Retinal pigment epithelial cell (primary cell): ENCODE results near the gene ABCD3.

Experiments
- DNase-seq: peaks from one replicate; pipeline ENCODE4 v3.0.0-alpha.2; 2010; ENCODE audit warnings: low read depth
- H3K4me3 ChIP-seq: 2 replicates; pipeline ENCODE4 v1.5.1; 2011; ENCODE audit warnings: mild to moderate bottlenecking, low read length, control low read depth, moderate library complexity
- CTCF ChIP-seq: conservative IDR thresholded peaks from 2 replicates; pipeline ENCODE4 v1.5.1; 2011; ENCODE audit warnings: low read depth, low read length, control low read depth, inconsistent platforms

Gene ABCD3

GRCh38 chr1:94385308-94385929, 32.8 kb upstream of the ABCD3 start:
- H3K4me3 ChIP-seq = no peak overlapping the region
- no peak for TF ChIP-seq CTCF
- DNase-seq = no peak

DNA sequence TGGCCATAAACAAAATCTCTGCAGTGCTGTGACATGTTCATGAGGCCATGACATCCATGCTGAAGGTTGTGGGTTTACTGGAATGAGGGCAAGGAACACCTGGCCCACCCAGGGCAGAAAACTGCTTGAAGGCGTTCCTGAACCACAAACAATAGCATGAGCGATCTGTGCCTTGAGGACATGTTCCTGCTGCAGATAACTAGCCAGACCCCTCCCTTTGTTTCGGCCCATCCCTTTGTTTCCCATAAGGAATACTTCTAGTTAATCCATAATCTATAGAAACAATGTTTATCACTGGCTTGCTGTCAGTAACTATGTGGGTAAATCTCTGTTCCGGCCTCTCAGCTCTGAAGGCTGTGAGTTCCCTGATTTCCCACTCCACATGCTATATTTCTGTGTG, 28.9 kb upstream of the ABCD3 start:
- no peak for TF ChIP-seq CTCF
- H3K4me3 ChIP-seq = no peak overlapping the region
- DNase-seq = no peak

GRCh38 chr1:94394247-94394646, 23.9 kb upstream of the ABCD3 start:
- no peak overlapping the region for H3K4me3 ChIP-seq
- DNase-seq = no peak
- TF ChIP-seq CTCF = no peak

DNA sequence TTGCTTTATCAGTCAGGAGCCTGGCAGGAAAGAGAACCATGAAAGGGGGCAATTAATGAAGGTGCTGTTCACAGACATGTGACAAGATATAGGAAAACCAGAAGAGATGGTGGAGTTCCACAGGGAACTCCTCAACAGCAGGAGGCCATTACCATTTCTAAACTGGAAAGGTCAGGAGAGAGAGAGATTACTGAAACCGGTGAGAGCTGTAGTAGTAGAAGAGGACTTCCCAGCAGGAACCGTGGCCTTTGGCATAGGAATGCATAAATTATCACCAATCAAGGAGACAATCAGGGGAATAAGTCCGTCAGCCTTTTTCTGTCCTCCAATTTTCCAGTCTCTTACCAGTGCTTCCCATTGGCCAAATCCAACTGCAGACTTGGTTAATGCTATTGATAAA, 23.0 kb upstream of the ABCD3 start:
- no peak overlapping the region for H3K4me3 ChIP-seq
- no peak for DNase-seq
- TF ChIP-seq CTCF = no peak

GRCh38 chr1:94395748-94396309, 22.4 kb upstream of the ABCD3 start:
- no peak for TF ChIP-seq CTCF
- DNase-seq = no peak
- no peak overlapping the region for H3K4me3 ChIP-seq

- H3K4me3 ChIP-seq = no peak overlapping the region
- DNase-seq = no peak
- peak; percentile 27 for TF ChIP-seq CTCF
These were observed 21.7 kb upstream of the ABCD3 start for GRCh38 chr1:94396356-94397010.

- no peak overlapping the region for H3K4me3 ChIP-seq
- DNase-seq = no peak
- no peak for TF ChIP-seq CTCF
These were observed 19.8 kb upstream of the ABCD3 start for GRCh38 chr1:94398356-94398755.
